ENCODE results near the gene ADAP2.
"Not testable (repeated sequence)": the region's sequence is repeated elsewhere in the genome, so short reads cannot be mapped to it uniquely, and the experiment has no call there.

Gene ADAP2

GRCh38 chr17:30969989-30970830 lies 48.5 kb downstream of the ADAP2 start:
- no peak for DNase-seq (ENCODE audit: low spot score)

GRCh38 chr17:30970831-30971567 lies 49.3 kb downstream of the ADAP2 start, which contains the start of gene RNF135:
Gene RNF135, plus strand, starts transcription at chr17:30971039. Its CDS starts 35 bp downstream, at chr17:30971074.
- DNase-seq (ENCODE audit: low spot score) = peak; percentile 90

GRCh38 chr17:30975042-30975820 lies 53.5 kb downstream of the ADAP2 start:
- DNase-seq (ENCODE audit: low spot score) = no peak

GRCh38 chr17:30979919-30980318 lies 58.2 kb downstream of the ADAP2 start:
- not testable (repeated sequence) for DNase-seq (ENCODE audit: low spot score)

GRCh38 chr17:30981531-30982519 lies 60.1 kb downstream of the ADAP2 start:
- DNase-seq (ENCODE audit: low spot score) = no peak

- no peak for DNase-seq (ENCODE audit: low spot score)
These were observed 61.1 kb downstream of the ADAP2 start for GRCh38 chr17:30982855-30983254.

- DNase-seq (ENCODE audit: low spot score) = no peak
These were observed 68.7 kb downstream of the ADAP2 start for GRCh38 chr17:30990458-30990857.

- DNase-seq (ENCODE audit: low spot score) = no peak
These were observed 70.8 kb downstream of the ADAP2 start for GRCh38 chr17:30992551-30992950.

- no peak for DNase-seq (ENCODE audit: low spot score)
These were observed 73.6 kb downstream of the ADAP2 start for GRCh38 chr17:30995347-30995746.

GRCh38 chr17:30996486-30996885 lies 74.7 kb downstream of the ADAP2 start:
- no peak for DNase-seq (ENCODE audit: low spot score)

- no peak for DNase-seq (ENCODE audit: low spot score)
These were observed 75.5 kb downstream of the ADAP2 start for GRCh38 chr17:30997270-30997669.

- DNase-seq (ENCODE audit: low spot score) = no peak
These were observed 76.1 kb downstream of the ADAP2 start for GRCh38 chr17:30997842-30998241.

GRCh38 chr17:31002047-31002446 lies 80.3 kb downstream of the ADAP2 start:
- DNase-seq (ENCODE audit: low spot score) = no peak

GRCh38 chr17:31003225-31003866 lies 81.6 kb downstream of the ADAP2 start:
- no peak for DNase-seq (ENCODE audit: low spot score)

- DNase-seq (ENCODE audit: low spot score) = no peak
These were observed 82.4 kb downstream of the ADAP2 start for GRCh38 chr17:31004160-31004559.

GRCh38 chr17:31007695-31008373 lies 86.1 kb downstream of the ADAP2 start:
- no peak for DNase-seq (ENCODE audit: low spot score)

- peak; percentile 82 for DNase-seq (ENCODE audit: low spot score)
These were observed 86.8 kb downstream of the ADAP2 start for GRCh38 chr17:31008374-31009041.
